Fibroblast of lung (primary cell): ENCODE measurements around the gene MAPK9. TPM values are rescaled to one million over a fixed set of nuclear protein-coding genes. Genes with fewer than 3 reads are reported as not detected.

Experiments
- DNase-seq, 2 donors: peaks; one replicate each; pipeline versions ENCODE4 v3.0.0 to v3.0.0-alpha.2; 2010; ENCODE audit warnings: low read depth in 2 of 2
- H2AFZ ChIP-seq: 2 replicates; pipeline ENCODE4 v1.5.1; 2012; ENCODE audit warnings: low read length, control low read depth, inconsistent platforms
- H3K27ac ChIP-seq: 2 replicates; pipeline ENCODE4 v1.5.1; 2011; ENCODE audit warnings: low read length, control low read depth; ENCODE audit not compliant: insufficient read depth
- H3K27me3 ChIP-seq: 2 replicates; pipeline ENCODE4 v1.5.1; 2011; ENCODE audit warnings: mild to moderate bottlenecking, low read length; ENCODE audit not compliant: control insufficient read depth, insufficient read depth
- H3K36me3 ChIP-seq: 2 replicates; pipeline ENCODE4 v1.5.1; 2011; ENCODE audit warnings: low read length; ENCODE audit not compliant: control insufficient read depth, insufficient read depth
- H3K4me1 ChIP-seq: 2 replicates; pipeline ENCODE4 v1.5.1; 2011; ENCODE audit warnings: low read length; ENCODE audit not compliant: control insufficient read depth, insufficient read depth; ENCODE audit errors: extremely low read depth
- H3K4me2 ChIP-seq: 2 replicates; pipeline ENCODE4 v1.5.1; 2011; ENCODE audit warnings: low read length, control low read depth; ENCODE audit not compliant: insufficient read depth; ENCODE audit errors: extremely low read depth
- H3K4me3 ChIP-seq, 4 experiments: fragments of 200-600 bp in 1 of 4; sonication (generic) in 1 of 4; replicated peaks in 1 of 4; 2 replicates each; pipeline ENCODE4 v1.5.1; 2011 to 2016; ENCODE audit warnings: low read length in 4 of 4, low read depth in 3 of 4, mild to moderate bottlenecking in 3 of 4, control low read depth in 2 of 4, inconsistent platforms in 1 of 4, mixed read lengths in 1 of 4; ENCODE audit not compliant: insufficient read depth in 1 of 4; ENCODE audit errors: control extremely low read depth in 1 of 4
- H3K79me2 ChIP-seq: 2 replicates; pipeline ENCODE4 v1.5.1; 2012; ENCODE audit warnings: mild to moderate bottlenecking, low read length, inconsistent platforms; ENCODE audit not compliant: control insufficient read depth, insufficient read depth
- H3K9ac ChIP-seq: 2 replicates; pipeline ENCODE4 v1.5.1; 2011; ENCODE audit warnings: mild to moderate bottlenecking, low read length, control low read depth; ENCODE audit not compliant: insufficient read depth
- H3K9me3 ChIP-seq: 2 replicates; pipeline ENCODE4 v1.5.1; 2012; ENCODE audit warnings: low read depth, low read length; ENCODE audit not compliant: control insufficient read depth, insufficient read depth
- H4K20me1 ChIP-seq: 2 replicates; pipeline ENCODE4 v1.5.1; 2011; ENCODE audit warnings: low read length; ENCODE audit not compliant: control insufficient read depth, insufficient read depth; ENCODE audit errors: extremely low read depth
- CTCF ChIP-seq, 2 donors: IDR thresholded peaks in 1 of 2; conservative IDR thresholded peaks in 1 of 2; 1 replicate in 1 of 2; 2 replicates in 1 of 2; pipeline ENCODE4 v1.5.1; 2011 to 2012; ENCODE audit warnings: low read length in 2 of 2, control low read depth in 1 of 2, inconsistent platforms in 1 of 2, low read depth in 1 of 2, mild to moderate bottlenecking in 1 of 2
- EZH2 ChIP-seq: IDR thresholded peaks from 2 replicates; pipeline ENCODE4 v1.5.1; 2012; ENCODE audit warnings: low read length, control low read depth, mild to moderate bottlenecking; ENCODE audit errors: missing control alignments
- polyA plus RNA-seq, 2 donors: library from polyadenylated mRNA; depleted of rRNA in 1 of 2; stranded (reverse) in 1 of 2; unstranded in 1 of 2; fragments of >200 nt; gene quantifications; 2 replicates each; pipeline ENCODE4 v1.2.1, GENCODE V29; 2011 to 2012; ENCODE audit warnings: missing spikeins in 1 of 2
- total RNA-seq: library from RNA; depleted of rRNA; stranded (reverse); fragments of >200 nt; gene quantifications from 2 replicates; pipeline ENCODE4 v1.2.1, GENCODE V29; 2014

Gene MAPK9
- total and polyA plus RNA-seq, 2 donors (not counting 1 experiment from before 2014, with no cell fraction given) = 27.6 to 36.8 TPM

- Histone ChIP-seq H3K4me2 (no peak overlapping the region), H3K79me2 (no peaks in the 10 kb centered on the region), H3K27me3 (no peaks in the 10 kb centered on the region), H3K9ac (no peak overlapping the region), H3K4me1 (no peaks in the 10 kb centered on the region), H3K9me3 (no peaks in the 10 kb centered on the region), H4K20me1 (no peaks in the 10 kb centered on the region), H2AFZ (no peak overlapping the region), H3K36me3 (no peaks in the 10 kb centered on the region), H3K27ac (no peak overlapping the region), H3K4me3 (no peak overlapping the region)
- no peak for TF ChIP-seq EZH2
- no peak for TF ChIP-seq CTCF (conservative IDR thresholded peaks at IDR 0.05 in 1 of 2, IDR thresholded peaks at IDR 0.05 in 1 of 2; ENCODE audit: low read depth in 1 of 2, low read length in 2 of 2)
- no peak for DNase-seq
Observed at GRCh38 chr5:180197016-180197702, 94.7 kb downstream of the MAPK9 start.

- Histone ChIP-seq H3K79me2 (no peaks in the 10 kb centered on the region), H3K9me3 (no peaks in the 10 kb centered on the region), H3K27me3 (no peaks in the 10 kb centered on the region), H2AFZ (no peak overlapping the region), H3K9ac (no peak overlapping the region), H4K20me1 (no peaks in the 10 kb centered on the region), H3K4me2 (no peak overlapping the region), H3K4me1 (no peaks in the 10 kb centered on the region), H3K36me3 (no peaks in the 10 kb centered on the region), H3K27ac (no peak overlapping the region), H3K4me3 (no peak overlapping the region)
- no peak for TF ChIP-seq EZH2
- no peak for TF ChIP-seq CTCF (conservative IDR thresholded peaks at IDR 0.05 in 1 of 2, IDR thresholded peaks at IDR 0.05 in 1 of 2; ENCODE audit: low read depth in 1 of 2, low read length in 2 of 2)
- no peak for DNase-seq
Observed at GRCh38 chr5:180194410-180195345, 97.2 kb downstream of the MAPK9 start.

DNA sequence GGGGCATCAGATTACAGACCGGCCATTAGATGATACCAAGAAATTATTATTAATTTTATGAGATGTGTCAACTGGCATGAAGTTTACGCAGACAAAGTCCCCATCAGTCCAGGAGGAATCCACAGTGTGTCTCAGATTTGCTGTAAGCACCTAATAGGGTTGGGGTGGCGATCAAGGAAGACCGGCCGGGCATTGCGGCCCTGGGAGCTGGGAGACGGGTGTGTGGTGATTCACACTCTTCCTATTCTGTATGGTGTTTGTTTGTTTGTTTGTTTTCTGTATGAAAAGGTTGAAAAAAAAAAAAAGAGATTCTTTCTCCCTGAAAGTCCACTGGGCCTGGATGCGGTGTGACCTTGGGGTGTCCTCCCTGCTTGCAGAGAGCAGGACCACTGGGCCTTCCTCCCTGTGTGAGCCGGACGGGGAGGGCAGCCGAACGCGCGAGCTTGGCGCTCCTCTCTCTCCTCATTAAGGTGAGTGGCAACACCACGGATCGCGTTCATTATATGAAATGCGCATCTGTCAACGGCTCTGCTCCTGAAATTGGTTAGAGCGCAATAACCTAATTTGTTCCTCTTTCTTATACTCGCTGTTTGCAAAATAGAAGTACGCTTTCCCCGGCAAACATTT is 98.0 kb downstream of the MAPK9 start:
- H4K20me1 ChIP-seq = no peaks in the 10 kb centered on the region
- H2AFZ ChIP-seq = no peak overlapping the region
- no peaks in the 10 kb centered on the region for H3K36me3 ChIP-seq
- no peak overlapping the region for H3K27ac ChIP-seq
- no peaks in the 10 kb centered on the region for H3K79me2 ChIP-seq
- no peaks in the 10 kb centered on the region for H3K4me1 ChIP-seq
- H3K4me2 ChIP-seq = no peak overlapping the region
- H3K4me3 ChIP-seq = no peak overlapping the region
- DNase-seq = no peak
- no peaks in the 10 kb centered on the region for H3K27me3 ChIP-seq
- TF ChIP-seq EZH2 (no peak), CTCF (conservative IDR thresholded peaks at IDR 0.05 in 1 of 2, IDR thresholded peaks at IDR 0.05 in 1 of 2; ENCODE audit: low read depth in 1 of 2, low read length in 2 of 2) (no peak)
- no peaks in the 10 kb centered on the region for H3K9me3 ChIP-seq
- H3K9ac ChIP-seq = no peak overlapping the region
